Right kidney (tissue), 9 donors: ENCODE results near the gene ZACN.
"Not testable (repeated sequence)": the region's sequence is repeated elsewhere in the genome, so short reads cannot be mapped to it uniquely, and the experiment has no call there.

Experiments used
- DNase-seq: peaks from one replicate; pipeline ENCODE4 v3.0.0-alpha.2; 2016
- long read RNA-seq, 8 donors: transcript quantifications; one replicate each; lab custom pipeline, GENCODE V29; 2026

The ZACN gene
- long read RNA-seq, donor 1, transcript ZACN-205 (1 exons, 2,651 nt): major isoform, 195 of 195 reads
- long read RNA-seq, donor 1, partial matches to known transcripts: 0 of 195 reads
- long read RNA-seq, donor 1, other reads (novel, unspliced or antisense): 0 of 195 reads
- long read RNA-seq, donor 2, transcript ZACN-205 (1 exons, 2,651 nt): major isoform, 112 of 131 reads
- long read RNA-seq, donor 2, partial matches to known transcripts: 19 of 131 reads
- long read RNA-seq, donor 2, other reads (novel, unspliced or antisense): 0 of 131 reads
- long read RNA-seq, donor 3, transcript ZACN-205 (1 exons, 2,651 nt): major isoform, 122 of 155 reads
- long read RNA-seq, donor 3, partial matches to known transcripts: 19 of 155 reads
- long read RNA-seq, donor 3, other reads (novel, unspliced or antisense): 14 of 155 reads
- long read RNA-seq, donor 4, transcript ZACN-205 (1 exons, 2,651 nt): major isoform, 240 of 307 reads
- long read RNA-seq, donor 4, partial matches to known transcripts: 67 of 307 reads
- long read RNA-seq, donor 4, other reads (novel, unspliced or antisense): 0 of 307 reads
- long read RNA-seq, donor 5, transcript ZACN-205 (1 exons, 2,651 nt): major isoform, 264 of 297 reads
- long read RNA-seq, donor 5, partial matches to known transcripts: 16 of 297 reads
- long read RNA-seq, donor 5, other reads (novel, unspliced or antisense): 17 of 297 reads
- long read RNA-seq, donor 6, transcript ZACN-205 (1 exons, 2,651 nt): major isoform, 177 of 177 reads
- long read RNA-seq, donor 6, partial matches to known transcripts: 0 of 177 reads
- long read RNA-seq, donor 6, other reads (novel, unspliced or antisense): 0 of 177 reads
- long read RNA-seq, donor 7: 0 reads
- long read RNA-seq, donor 8, transcript ZACN-205 (1 exons, 2,651 nt): major isoform, 177 of 240 reads
- long read RNA-seq, donor 8, partial matches to known transcripts: 41 of 240 reads
- long read RNA-seq, donor 8, other reads (novel, unspliced or antisense): 22 of 240 reads

- DNase-seq: no peak
Observed at GRCh38 chr17:76078860-76079534, at the start of gene ZACN. TSS of gene ZACN (plus strand) at chr17:76079182. CDS start at chr17:76079265, 83 bp downstream.

- no peak for DNase-seq
Observed at GRCh38 chr17:76032073-76032779, 46.8 kb upstream of the ZACN start.

GRCh38 chr17:76032780-76033108, 46.2 kb upstream of the ZACN start:
- DNase-seq: no peak

GRCh38 chr17:76033139-76033538, 45.8 kb upstream of the ZACN start:
- DNase-seq: no peak

GRCh38 chr17:76034428-76035350, 44.3 kb upstream of the ZACN start:
- no peak for DNase-seq

- no peak for DNase-seq
Observed at GRCh38 chr17:76036497-76037261, 42.3 kb upstream of the ZACN start.

GRCh38 chr17:76038050-76038449, 40.9 kb upstream of the ZACN start:
- no peak for DNase-seq

- DNase-seq: no peak
Observed at GRCh38 chr17:76039121-76039520, 39.9 kb upstream of the ZACN start.

GRCh38 chr17:76040376-76040775, 38.6 kb upstream of the ZACN start:
- no peak for DNase-seq

- DNase-seq: not testable (repeated sequence)
Observed at GRCh38 chr17:76042868-76043267, 36.1 kb upstream of the ZACN start.

- DNase-seq: not testable (repeated sequence)
Observed at GRCh38 chr17:76044475-76045007, 34.4 kb upstream of the ZACN start.

GRCh38 chr17:76046064-76046463, 32.9 kb upstream of the ZACN start:
- no peak for DNase-seq

GRCh38 chr17:76048025-76048605, 30.9 kb upstream of the ZACN start:
- DNase-seq: no peak

- no peak for DNase-seq
Observed at GRCh38 chr17:76048711-76049110, 30.3 kb upstream of the ZACN start.

GRCh38 chr17:76049239-76049638, 29.7 kb upstream of the ZACN start:
- DNase-seq: no peak

GRCh38 chr17:76049836-76050537, 29.0 kb upstream of the ZACN start:
- no peak for DNase-seq

- no peak for DNase-seq
Observed at GRCh38 chr17:76050538-76051467, 28.2 kb upstream of the ZACN start.

- no peak for DNase-seq
Observed at GRCh38 chr17:76051561-76051960, 27.4 kb upstream of the ZACN start.
